ENCODE data around the gene RABL2A.
"Not testable (repeated sequence)": the region's sequence is repeated elsewhere in the genome, so short reads cannot be mapped to it uniquely, and the experiment has no call there.

Gene RABL2A

DNA sequence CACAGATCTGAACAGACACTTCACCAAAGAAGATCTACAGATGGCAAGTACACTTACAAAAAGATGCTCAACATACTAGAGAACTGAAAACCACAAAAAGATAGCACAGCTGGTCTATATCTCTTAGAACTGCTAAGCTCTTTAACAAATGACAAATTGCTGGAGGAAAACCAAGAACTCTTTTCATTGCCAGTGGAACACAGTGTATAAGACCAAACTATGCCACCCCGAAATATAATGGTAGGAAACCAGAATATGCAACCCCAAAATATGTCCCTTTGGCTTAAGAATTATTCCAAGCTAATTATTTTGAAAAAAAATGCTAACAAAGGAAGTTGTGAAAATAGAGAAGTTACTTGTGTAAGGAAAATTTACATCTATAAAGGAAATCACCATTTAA is 21.0 kb upstream of the RABL2A start:
- DNase-seq (ENCODE audit: low read depth in 2 of 2, low spot score in 1 of 2), result not testable (repeated sequence)

DNA sequence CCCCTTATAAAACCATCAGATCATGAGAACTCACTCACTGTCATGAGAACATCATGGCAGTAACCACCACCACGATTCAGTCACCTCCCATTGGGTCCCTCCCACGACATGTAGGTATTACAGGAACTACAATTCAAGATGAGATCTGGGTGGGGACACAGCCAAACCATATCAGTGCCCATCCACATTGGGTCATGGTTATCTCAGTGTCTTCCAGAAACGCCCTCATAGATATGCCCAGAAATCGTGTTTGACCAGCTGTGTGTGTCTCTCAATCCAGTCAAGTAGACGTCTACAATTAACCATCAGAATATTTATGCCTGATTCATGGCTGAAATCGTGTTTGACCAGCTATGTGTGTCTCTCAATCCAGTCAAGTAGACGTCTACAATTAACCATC is 17.2 kb upstream of the RABL2A start:
- not testable (repeated sequence) for DNase-seq (ENCODE audit: low read depth in 2 of 2, low spot score in 1 of 2)

DNA sequence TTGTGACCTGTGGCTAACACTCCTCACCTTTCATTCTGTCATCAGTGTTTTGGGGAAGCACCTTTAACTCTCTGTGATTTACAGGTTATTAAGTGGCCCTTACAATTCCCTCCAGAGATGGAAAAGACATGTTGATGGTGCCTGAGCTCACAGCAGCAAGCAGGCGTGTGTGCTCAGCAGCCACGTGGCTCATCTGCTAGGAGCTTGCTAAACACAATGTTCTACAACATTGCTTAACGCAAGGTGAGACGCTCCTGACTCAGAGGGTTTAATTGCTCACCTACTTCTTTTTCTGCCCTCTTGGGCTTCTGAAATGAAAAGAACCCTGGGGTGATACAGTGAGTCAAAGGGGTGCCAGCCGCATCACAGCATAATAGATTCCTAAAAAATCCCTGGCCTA is 6.1 kb upstream of the RABL2A start:
- DNase-seq (ENCODE audit: low read depth in 2 of 2, low spot score in 1 of 2), result not testable (repeated sequence)

DNA sequence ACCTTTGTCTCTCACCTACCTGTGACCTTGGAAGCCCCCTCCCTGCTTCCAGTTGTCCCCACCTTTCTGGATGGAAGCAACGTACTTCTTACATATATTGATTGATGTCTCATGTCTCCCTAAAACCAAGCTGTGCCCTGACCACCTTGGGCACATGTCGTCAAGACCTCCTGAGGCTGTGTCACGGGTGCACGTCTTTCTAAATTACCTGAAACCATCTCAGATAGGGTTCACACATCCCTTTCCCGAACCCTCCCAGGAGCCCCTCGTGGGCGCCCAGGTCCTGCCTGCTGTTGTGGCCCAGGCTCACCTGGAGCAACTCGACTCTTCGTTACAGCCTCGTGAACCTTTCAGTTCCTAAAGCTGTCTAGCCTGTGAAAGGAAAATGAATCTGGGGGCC is 1.2 kb upstream of the RABL2A start:
- not testable (repeated sequence) for DNase-seq (ENCODE audit: low read depth in 2 of 2, low spot score in 1 of 2)

DNA sequence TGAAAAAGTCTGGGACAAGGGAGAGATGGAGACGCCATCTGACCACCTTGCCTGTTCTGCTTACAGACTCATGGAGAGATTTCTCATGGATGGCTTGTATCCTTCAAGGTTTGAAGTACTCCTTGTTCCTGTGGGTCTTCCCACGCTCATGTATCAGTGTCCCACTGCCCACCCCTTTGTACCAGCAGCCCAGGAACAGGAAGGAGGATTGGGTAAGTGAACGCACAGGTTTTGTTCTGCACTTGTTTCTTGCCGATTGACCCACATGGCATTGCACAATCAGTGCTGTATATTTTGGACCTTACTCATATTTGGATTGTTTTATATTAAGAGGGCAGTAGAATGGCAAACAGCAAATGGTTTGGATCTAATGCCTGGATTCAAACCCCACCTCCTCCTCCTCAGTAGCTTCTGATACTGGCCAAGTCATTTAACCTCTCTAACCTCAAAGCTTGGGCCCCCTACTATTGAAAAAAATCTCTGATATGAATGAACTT is 5.8 kb downstream of the RABL2A start:
- not testable (repeated sequence) for DNase-seq (ENCODE audit: low read depth in 2 of 2, low spot score in 1 of 2)

DNA sequence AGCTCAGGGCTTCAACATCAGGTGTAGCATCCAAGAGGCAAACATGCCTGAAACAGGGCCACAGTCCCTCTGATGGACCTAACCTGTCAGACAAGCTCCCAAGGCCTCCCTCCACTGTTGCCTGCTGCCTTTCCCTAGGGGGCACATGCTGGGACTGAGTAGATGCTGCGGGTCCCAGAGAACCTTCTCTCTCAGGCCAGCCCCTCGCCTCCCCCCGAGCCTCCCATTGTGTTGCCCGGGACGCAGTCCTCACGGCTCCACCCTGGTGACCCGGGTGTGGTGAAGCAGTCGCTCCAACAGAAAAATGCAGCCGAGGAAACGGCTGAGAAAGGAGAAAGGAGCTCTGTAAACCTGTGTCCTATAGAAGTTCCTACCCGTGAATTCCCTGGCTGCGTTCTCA is 8.3 kb downstream of the RABL2A start:
- DNase-seq (ENCODE audit: low read depth in 2 of 2, low spot score in 1 of 2), result not testable (repeated sequence)

GRCh38 chr2:113636226-113636625 is 9.2 kb downstream of the RABL2A start:
- not testable (repeated sequence) for DNase-seq (ENCODE audit: low read depth in 2 of 2, low spot score in 1 of 2)

GRCh38 chr2:113638084-113638483 is 11.0 kb downstream of the RABL2A start:
- not testable (repeated sequence) for DNase-seq (ENCODE audit: low read depth in 2 of 2, low spot score in 1 of 2)

GRCh38 chr2:113646217-113646616 is 19.2 kb downstream of the RABL2A start:
- DNase-seq (ENCODE audit: low read depth in 2 of 2, low spot score in 1 of 2), result not testable (repeated sequence)

- DNase-seq (ENCODE audit: low read depth in 2 of 2, low spot score in 1 of 2), result not testable (repeated sequence)
Observed at GRCh38 chr2:113650834-113651815, 24.1 kb downstream of the RABL2A start.

DNA sequence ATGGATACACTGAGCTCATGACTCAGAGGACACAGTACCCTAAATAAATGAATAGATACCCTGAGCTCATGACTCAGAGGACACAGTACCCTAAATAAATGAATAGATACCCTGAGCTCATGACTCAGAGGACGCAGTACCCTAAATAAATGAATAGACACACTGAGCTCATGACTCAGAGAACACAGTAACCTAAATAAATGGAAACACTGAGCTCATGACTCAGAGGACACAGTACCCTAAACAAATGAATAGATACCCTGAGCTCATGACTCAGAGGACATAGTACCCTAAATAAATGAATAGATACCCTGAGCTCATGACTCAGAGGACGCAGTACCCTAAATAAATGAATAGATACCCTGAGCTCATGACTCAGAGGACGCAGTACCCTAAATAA is 25.5 kb downstream of the RABL2A start:
- DNase-seq (ENCODE audit: low read depth in 2 of 2, low spot score in 1 of 2), result not testable (repeated sequence)

DNA sequence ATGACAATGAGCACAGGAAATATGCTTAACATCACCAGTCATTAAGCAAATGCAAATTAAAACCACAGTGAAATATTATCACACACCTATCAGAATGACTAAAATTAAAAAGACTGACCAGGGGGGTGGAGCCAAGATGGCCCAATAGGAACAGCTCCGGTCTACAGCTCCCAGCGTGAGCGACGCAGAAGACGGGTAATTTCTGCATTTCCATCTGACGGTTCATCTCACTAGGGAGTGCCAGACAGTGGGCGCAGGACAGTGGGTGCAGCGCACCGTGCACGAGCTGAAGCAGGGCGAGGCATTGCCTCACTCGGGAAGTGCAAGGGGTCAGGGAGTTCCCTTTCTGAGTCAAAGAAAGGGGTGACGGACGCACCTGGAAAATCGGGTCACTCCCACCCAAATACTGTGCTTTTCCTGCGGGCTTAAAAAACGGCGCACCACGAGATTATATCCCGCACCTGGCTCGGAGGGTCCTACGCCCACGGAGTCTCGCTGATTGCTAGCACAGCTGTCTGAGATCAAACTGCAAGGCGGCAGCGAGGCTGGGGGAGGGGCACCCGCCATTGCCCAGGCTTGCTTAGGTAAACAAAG is 29.1 kb downstream of the RABL2A start:
- not testable (repeated sequence) for DNase-seq (ENCODE audit: low read depth in 2 of 2, low spot score in 1 of 2)

DNA sequence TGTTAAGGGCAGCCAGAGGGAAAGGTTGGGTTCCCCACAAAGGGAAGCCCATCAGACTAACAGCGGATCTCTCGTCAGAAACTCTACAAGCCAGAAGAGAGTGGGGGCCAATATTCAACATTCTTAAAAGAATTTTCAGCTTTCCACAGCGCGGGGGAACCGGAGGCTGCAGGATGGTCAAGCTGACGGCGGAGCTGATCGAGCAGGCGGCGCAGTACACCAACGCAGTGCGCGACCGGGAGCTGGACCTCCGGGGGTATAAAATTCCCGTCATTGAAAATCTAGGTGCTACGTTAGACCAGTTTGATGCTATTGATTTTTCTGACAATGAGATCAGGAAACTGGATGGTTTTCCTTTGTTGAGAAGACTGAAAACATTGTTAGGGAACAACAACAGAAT is 30.7 kb downstream of the RABL2A start:
- not testable (repeated sequence) for DNase-seq (ENCODE audit: low read depth in 2 of 2, low spot score in 1 of 2)

DNA sequence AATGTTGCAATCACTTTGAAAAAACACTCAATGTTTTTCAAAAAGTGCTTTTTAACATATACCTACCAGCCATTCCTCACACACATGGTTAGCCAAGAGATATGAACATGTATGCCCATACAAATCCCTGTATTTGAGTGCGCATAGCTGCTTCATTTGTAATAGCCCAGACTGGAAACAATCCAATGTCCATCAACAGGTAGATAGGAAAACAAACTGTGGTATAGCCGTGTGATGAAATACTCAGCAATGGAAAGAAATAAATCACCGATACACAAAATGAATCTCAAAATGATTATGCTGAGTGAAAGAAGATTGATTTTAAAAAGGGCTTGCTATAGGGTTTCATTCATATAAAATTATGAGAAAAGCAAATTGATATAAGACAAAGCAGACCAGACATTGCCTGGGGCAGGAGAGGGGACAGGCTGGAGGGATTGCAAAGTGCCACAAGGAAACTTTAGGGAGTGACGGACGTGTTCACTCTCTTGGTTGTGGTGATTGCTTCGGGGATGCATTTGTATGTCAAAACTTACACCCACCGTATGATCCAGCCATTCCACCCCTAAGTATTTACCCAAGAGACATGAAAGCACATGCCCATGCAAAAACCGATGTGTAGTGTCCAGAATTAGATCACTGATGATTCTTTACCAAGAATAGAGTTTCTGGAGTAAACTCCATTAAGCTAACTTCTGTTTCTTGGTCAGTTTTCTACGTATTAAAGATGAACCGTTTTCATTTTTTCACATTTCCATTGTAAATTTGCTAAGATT is 36.4 kb downstream of the RABL2A start:
- not testable (repeated sequence) for DNase-seq (ENCODE audit: low read depth in 2 of 2, low spot score in 1 of 2)

DNA sequence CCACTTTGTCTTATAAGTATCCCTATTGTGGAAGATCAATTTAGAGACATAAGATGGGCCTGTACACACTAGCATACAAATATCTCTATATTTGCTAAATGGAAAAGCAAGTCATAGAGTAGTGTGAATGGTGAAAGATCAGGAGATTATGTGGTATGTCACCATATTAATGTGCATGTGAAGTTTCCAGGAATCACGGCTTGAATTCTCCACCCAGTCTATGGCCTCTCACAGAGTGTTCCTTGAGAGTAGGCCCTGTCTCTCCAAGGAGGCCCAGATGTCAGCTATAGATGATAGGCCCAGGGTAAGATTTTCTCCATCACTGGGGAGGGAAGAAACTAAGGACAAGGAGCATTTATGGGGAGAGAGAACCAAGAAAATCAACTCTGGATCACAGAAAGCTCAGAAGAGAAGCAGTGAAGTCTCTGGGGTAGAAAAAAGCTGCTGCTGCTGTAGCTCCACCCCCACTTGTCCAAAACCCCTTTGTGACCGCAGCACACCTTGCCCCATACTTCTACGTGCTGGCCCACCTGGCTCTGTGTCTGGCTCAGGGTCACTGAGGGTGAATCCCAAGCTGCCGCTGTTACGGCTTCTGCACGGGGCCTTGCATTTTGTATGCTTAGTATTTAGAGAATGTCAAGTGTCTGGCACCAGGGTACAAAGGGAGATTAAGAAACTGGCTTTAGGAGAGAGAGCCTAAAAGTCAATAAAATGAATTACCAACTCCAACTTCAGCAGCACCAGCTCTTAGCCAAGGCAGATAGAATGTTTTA is 37.9 kb downstream of the RABL2A start:
- not testable (repeated sequence) for DNase-seq (ENCODE audit: low read depth in 2 of 2, low spot score in 1 of 2)

DNA sequence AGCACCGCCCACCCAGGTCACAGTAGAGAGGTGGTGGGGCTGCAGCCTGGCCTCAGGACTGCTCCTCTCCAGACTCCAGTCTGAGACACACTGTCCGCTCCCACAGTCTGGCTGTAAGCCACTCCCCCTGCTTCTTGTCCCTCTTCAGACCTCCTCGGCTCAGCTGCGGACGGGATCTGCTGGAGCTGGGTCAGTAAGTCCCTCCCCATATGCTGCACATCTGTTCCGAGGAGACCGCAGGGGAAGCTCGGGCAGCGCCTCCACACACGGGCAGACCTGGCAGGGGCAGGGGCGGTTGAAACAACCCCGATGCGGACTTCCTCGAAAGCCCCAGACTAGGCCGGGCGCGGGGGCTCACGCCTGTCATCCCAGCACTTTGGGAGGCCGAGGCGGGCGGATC is 41.9 kb downstream of the RABL2A start:
- not testable (repeated sequence) for DNase-seq (ENCODE audit: low read depth in 2 of 2, low spot score in 1 of 2)

DNA sequence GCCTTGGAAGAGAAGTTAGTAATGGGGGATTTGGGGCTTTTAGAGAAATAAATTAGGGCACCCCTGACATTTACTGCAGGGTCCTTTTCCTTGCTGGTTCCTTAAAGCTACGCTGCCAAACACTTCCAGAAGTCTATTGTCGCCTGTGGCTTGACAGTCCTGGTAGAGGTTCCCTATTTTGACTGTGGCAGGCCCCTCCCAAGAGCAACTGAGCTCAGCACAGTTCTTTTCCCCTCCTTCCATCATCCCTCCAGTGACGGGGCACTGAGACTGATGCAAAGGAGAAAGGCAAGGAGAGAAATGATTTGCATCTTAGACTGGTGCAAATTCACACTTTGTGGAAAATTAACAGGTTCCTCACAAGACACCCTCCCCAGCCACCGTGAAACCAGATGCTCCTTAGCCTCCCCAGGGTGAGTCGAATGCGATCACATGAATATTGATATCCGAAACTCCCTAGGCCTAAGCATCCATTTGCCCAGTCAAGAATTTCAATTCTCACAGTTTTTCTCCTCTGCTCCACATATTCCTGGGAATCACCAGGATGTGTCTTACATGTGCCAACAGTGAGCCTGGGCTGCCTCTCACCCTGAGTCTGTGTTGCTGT is 45.4 kb downstream of the RABL2A start:
- DNase-seq (ENCODE audit: low read depth in 2 of 2, low spot score in 1 of 2), result no peak

GRCh38 chr2:113675875-113676274 is 48.8 kb downstream of the RABL2A start:
- no peak for DNase-seq (ENCODE audit: low read depth in 2 of 2, low spot score in 1 of 2)

DNA sequence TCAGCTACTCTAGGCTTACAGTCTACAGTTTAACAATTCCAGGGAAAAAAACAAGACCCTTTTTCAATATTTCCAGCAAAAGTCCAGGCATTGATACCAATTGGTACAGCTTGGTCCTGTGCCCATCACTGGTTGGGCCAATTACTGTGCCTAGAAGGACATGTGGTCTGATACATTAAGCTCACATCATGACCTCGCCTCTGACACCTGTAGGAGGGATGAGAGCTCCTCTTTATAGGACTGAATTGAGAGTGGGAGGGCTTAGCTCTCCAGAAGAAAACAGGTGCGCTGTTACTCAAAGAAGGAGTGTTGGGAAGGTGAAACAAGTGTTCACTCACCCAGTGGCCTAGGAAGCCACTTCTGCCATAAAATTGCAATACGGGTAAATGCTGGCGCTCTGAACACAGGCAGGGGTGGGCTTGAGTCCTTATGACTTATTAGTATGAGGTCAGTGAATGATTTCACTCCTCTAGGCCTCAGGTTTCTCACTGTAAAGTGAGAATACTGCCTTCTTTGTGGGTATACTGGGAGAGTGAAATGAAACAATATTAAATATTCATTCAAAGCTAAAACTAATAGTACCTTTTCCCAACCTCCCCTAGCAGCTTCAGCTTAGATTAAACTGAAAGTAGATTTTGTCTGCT is 49.7 kb downstream of the RABL2A start:
- DNase-seq (ENCODE audit: low read depth in 2 of 2, low spot score in 1 of 2), result no peak

- DNase-seq (ENCODE audit: low read depth in 2 of 2, low spot score in 1 of 2), result no peak
Observed at GRCh38 chr2:113677330-113677729, 50.3 kb downstream of the RABL2A start.
